BLaER1 (cell line): ENCODE data around the gene PCDHB7.
"Not testable (repeated sequence)": the region's sequence is repeated elsewhere in the genome, so short reads cannot be mapped to it uniquely, and the experiment has no call there.

Experiments
- H3K27ac ChIP-seq: shearing (Covaris generic); formaldehyde crosslinking; 2 replicates; pipeline ENCODE4 v1.8.1; 2022
- H3K27me3 ChIP-seq: shearing (Covaris generic); formaldehyde crosslinking; 2 replicates; pipeline ENCODE4 v1.8.1; 2022
- H3K36me3 ChIP-seq: shearing (Covaris generic); formaldehyde crosslinking; 2 replicates; pipeline ENCODE4 v1.8.1; 2022
- H3K4me1 ChIP-seq: shearing (Covaris generic); formaldehyde crosslinking; 2 replicates; pipeline ENCODE4 v1.8.1; 2022
- H3K4me2 ChIP-seq: shearing (Covaris generic); formaldehyde crosslinking; 2 replicates; pipeline ENCODE4 v1.8.1; 2022
- H3K4me3 ChIP-seq: shearing (Covaris generic); formaldehyde crosslinking; 2 replicates; pipeline ENCODE4 v1.8.1; 2022
- H3K9ac ChIP-seq: shearing (Covaris generic); formaldehyde crosslinking; 2 replicates; pipeline ENCODE4 v1.8.1; 2022
- H3K9me3 ChIP-seq: shearing (Covaris generic); formaldehyde crosslinking; 2 replicates; pipeline ENCODE4 v1.8.1; 2022
- H4K20me1 ChIP-seq: shearing (Covaris generic); formaldehyde crosslinking; 2 replicates; pipeline ENCODE4 v1.8.1; 2022
- Cebpa-rat ChIP-seq: shearing (Covaris generic); IDR thresholded peaks from 2 replicates; pipeline ENCODE4 v1.8.1; 2022

The PCDHB7 gene

DNA sequence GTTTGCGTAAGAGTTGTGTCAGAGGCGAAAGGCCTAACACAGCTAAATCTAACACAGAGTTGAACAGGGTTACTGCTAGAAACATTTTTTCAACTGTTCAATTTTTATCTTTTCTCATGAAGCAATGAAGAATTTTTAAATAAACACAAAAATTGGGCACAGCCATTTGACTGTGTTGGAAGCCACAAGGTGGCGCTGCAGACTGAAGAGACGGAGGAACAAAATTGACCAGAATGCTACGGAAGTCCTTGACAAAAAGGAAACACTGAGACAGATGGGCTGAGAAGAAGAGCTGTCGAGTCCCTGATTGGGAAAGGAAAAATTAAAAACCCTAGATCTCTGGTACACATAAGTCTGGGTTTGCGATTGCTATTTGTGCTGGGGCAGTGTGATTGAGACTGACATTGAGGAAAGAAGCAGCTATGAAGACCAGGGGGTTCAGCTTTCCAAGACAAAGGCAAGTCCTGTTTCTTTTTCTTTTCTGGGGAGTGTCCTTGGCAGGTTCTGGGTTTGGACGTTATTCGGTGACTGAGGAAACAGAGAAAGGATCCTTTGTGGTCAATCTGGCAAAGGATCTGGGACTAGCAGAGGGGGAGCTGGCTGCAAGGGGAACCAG is 14.6 kb downstream of the PCDHB7 start, which contains the start of gene PCDHB9:
PCDHB9 (plus strand) TSS at position 265 of the 616 bp plus-strand sequence; CDS start at position 423, 158 bp downstream.
- H3K27me3 ChIP-seq, result no peaks in the 10 kb centered on the region
- H3K4me3 ChIP-seq, result peak within 1 kb of the TSS; percentile 57
- no peaks in the 10 kb centered on the region for H4K20me1 ChIP-seq
- H3K4me1 ChIP-seq, result no peaks in the 10 kb centered on the region
- no peaks in the 10 kb centered on the region for H3K36me3 ChIP-seq
- peaks cover 55% of the 10 kb centered on the region for H3K9me3 ChIP-seq
- H3K27ac ChIP-seq, result no peak within 1 kb of the TSS
- TF ChIP-seq Cebpa-rat, result no peak
- no peak within 1 kb of the TSS for H3K4me2 ChIP-seq
- H3K9ac ChIP-seq, result no peak within 1 kb of the TSS

DNA sequence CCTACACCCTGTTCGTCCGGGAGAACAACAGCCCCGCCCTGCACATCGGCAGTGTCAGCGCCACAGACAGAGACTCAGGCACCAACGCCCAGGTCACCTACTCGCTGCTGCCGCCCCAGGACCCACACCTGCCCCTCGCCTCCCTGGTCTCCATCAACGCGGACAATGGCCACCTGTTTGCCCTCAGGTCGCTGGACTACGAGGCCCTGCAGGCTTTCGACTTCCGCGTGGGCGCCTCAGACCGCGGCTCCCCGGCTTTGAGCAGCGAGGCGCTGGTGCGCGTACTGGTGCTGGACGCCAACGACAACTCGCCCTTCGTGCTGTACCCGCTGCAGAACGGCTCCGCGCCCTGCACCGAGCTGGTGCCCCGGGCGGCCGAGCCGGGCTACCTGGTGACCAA is 16.2 kb downstream of the PCDHB7 start:
- not testable (repeated sequence) for H3K27ac ChIP-seq, H3K4me3 ChIP-seq, H3K27me3 ChIP-seq, H4K20me1 ChIP-seq, H3K4me2 ChIP-seq, H3K4me1 ChIP-seq, H3K9ac ChIP-seq, H3K36me3 ChIP-seq
- peaks cover 54% of the 10 kb centered on the region for H3K9me3 ChIP-seq

DNA sequence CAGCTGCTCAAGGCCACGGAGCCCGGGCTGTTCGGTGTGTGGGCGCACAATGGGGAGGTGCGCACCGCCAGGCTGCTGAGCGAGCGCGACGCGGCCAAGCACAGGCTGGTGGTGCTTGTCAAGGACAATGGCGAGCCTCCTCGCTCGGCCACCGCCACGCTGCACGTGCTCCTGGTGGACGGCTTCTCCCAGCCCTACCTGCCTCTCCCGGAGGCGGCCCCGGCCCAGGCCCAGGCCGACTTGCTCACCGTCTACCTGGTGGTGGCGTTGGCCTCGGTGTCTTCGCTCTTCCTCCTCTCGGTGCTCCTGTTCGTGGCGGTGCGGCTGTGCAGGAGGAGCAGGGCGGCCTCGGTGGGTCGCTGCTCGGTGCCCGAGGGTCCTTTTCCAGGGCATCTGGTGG is 16.7 kb downstream of the PCDHB7 start:
- not testable (repeated sequence) for H3K27me3 ChIP-seq, H3K27ac ChIP-seq

DNA sequence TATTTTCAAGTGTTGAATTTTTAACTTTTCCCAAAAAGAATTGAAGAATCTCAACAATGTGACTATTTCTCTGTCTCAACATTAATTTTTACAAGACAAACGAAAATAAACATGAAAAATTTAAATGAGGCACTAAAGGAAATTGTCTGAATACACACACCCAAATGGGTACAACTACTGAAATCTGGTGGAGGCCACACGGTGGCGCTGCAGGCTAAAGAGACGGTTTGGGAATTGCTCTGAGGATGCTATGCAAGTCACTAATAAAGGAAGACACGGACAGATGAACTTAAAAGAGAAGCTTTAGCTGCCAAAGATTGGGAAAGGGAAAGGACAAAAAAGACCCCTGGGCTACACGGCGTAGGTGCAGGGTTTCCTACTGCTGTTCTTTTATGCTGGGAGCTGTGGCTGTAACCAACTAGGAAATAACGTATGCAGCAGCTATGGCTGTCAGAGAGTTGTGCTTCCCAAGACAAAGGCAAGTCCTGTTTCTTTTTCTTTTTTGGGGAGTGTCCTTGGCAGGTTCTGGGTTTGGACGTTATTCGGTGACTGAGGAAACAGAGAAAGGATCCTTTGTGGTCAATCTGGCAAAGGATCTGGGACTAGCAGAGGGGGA is 19.8 kb downstream of the PCDHB7 start, which contains the start of gene PCDHB10:
PCDHB10 (plus strand) TSS at position 244 of the 616 bp plus-strand sequence; CDS start at position 444, 200 bp downstream.
- H3K4me1 ChIP-seq, result no peaks in the 10 kb centered on the region
- H3K27me3 ChIP-seq, result no peaks in the 10 kb centered on the region
- H3K4me2 ChIP-seq, result no peak within 1 kb of the TSS
- no peak within 1 kb of the TSS for H3K9ac ChIP-seq
- peaks cover 61% of the 10 kb centered on the region for H3K9me3 ChIP-seq
- H3K36me3 ChIP-seq, result no peaks in the 10 kb centered on the region
- H3K4me3 ChIP-seq, result no peak within 1 kb of the TSS
- TF ChIP-seq Cebpa-rat, result no peak
- no peak within 1 kb of the TSS for H3K27ac ChIP-seq
- H4K20me1 ChIP-seq, result no peaks in the 10 kb centered on the region

More for the DNA sequence above, 16.7 kb downstream of the PCDHB7 start:
- H4K20me1 ChIP-seq, H3K4me2 ChIP-seq, H3K9ac ChIP-seq, H3K36me3 ChIP-seq, H3K4me3 ChIP-seq, H3K4me1 ChIP-seq: not testable (repeated sequence)
- H3K9me3 ChIP-seq, result peaks cover 52% of the 10 kb centered on the region

DNA sequence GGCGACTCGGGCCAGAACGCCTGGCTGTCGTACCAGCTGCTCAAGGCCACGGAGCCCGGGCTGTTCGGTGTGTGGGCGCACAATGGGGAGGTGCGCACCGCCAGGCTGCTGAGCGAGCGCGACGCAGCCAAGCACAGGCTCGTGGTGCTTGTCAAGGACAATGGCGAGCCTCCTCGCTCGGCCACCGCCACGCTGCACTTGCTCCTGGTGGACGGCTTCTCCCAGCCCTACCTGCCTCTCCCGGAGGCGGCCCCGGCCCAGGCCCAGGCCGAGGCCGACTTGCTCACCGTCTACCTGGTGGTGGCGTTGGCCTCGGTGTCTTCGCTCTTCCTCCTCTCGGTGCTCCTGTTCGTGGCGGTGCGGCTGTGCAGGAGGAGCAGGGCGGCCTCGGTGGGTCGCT is 21.9 kb downstream of the PCDHB7 start:
- H4K20me1 ChIP-seq, H3K27me3 ChIP-seq, H3K9ac ChIP-seq, H3K27ac ChIP-seq, H3K36me3 ChIP-seq, H3K4me1 ChIP-seq, H3K4me2 ChIP-seq, H3K4me3 ChIP-seq: not testable (repeated sequence)
- H3K9me3 ChIP-seq, result peaks cover 57% of the 10 kb centered on the region

DNA sequence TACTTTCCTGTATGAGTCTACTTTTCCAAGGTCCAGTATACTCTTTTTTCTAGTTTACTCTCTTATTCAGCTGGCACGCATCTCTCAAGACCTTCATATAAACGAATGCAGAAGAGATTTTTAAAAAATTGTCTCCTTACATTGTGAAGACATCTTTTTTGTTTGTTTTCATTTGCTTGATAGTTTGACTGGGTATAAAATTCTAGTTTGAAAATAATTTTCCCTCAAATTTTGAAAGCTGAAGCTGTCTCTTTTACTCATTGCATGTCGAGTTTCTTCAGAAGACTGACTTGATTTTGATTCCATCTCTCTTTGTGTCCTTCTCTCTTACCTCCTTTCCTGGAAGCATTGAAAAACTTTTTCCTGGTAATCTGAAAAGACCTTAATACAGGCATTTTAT is 23.9 kb downstream of the PCDHB7 start:
- Histone ChIP-seq H3K36me3 (no peaks in the 10 kb centered on the region), H3K4me1 (no peaks in the 10 kb centered on the region), H3K27ac (no peak overlapping the region), H3K27me3 (no peaks in the 10 kb centered on the region), H4K20me1 (no peaks in the 10 kb centered on the region), H3K9ac (no peak overlapping the region), H3K4me2 (no peak overlapping the region), H3K4me3 (no peak overlapping the region), H3K9me3 (peaks cover 68% of the 10 kb centered on the region)
- TF ChIP-seq Cebpa-rat, result no peak

DNA sequence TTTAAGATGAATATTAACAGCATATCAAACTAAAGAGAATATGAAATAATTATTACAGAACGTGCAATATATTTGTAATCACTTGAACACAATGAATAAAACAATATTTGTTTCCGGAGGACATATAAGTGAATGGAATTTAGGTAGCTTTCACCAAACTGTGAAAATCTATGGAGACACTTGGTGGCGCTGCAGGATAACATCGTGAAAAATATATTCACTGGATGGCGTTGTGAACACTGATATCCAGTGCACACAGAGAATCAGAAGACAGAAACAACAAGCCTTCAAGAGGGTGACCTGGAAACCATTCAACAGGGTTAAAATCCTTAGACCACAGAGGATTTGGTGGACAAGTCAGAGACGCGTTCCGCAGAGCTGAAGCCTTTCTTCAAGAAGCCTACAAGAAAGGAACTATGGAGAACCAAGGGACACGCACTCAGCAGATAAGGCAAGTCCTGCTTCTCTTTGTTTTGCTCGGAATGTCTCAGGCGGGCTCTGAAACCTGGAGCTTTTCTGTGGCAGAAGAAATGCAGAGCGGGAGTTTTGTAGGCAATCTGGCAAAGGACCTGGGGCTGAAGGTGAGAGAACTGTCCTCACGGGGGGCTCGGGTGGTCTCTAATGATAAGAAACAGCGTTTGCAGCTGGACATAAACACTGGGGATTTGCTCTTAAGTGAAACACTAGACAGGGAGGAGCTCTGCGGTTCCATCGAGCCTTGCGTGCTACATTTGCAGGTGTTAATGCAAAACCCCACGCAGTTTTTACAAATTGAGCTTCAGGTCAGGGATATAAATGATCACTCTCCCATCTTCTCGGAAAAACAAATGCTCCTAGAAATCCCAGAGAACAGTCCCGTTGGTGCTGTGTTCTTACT is 27.2 kb downstream of the PCDHB7 start, which contains the start of gene PCDHB11:
PCDHB11 (plus strand) TSS at position 269 of the 877 bp plus-strand sequence; CDS start at position 417, 148 bp downstream.
- Histone ChIP-seq H4K20me1 (no peaks in the 10 kb centered on the region), H3K27me3 (no peaks in the 10 kb centered on the region), H3K4me2 (no peak within 1 kb of the TSS), H3K4me1 (no peaks in the 10 kb centered on the region), H3K9ac (no peak within 1 kb of the TSS), H3K36me3 (no peaks in the 10 kb centered on the region), H3K4me3 (no peak within 1 kb of the TSS), H3K27ac (no peak within 1 kb of the TSS), H3K9me3 (peaks cover 63% of the 10 kb centered on the region)
- TF ChIP-seq Cebpa-rat, result no peak

DNA sequence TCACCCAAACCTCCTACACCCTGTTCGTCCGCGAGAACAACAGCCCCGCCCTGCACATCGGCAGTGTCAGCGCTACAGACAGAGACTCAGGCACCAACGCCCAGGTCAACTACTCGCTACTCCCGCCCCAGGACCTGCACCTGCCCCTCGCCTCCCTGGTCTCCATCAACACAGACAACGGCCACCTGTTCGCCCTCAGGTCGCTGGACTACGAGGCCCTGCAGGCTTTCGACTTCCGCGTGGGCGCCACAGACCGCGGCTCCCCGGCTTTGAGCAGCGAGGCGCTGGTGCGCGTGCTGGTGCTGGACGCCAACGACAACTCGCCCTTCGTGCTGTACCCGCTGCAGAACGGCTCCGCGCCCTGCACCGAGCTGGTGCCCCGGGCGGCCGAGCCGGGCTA is 28.7 kb downstream of the PCDHB7 start:
- H3K9me3 ChIP-seq, result peaks cover 58% of the 10 kb centered on the region
- H3K27ac ChIP-seq, H3K27me3 ChIP-seq, H3K4me2 ChIP-seq, H3K36me3 ChIP-seq, H3K4me3 ChIP-seq, H3K9ac ChIP-seq, H3K4me1 ChIP-seq, H4K20me1 ChIP-seq: not testable (repeated sequence)

DNA sequence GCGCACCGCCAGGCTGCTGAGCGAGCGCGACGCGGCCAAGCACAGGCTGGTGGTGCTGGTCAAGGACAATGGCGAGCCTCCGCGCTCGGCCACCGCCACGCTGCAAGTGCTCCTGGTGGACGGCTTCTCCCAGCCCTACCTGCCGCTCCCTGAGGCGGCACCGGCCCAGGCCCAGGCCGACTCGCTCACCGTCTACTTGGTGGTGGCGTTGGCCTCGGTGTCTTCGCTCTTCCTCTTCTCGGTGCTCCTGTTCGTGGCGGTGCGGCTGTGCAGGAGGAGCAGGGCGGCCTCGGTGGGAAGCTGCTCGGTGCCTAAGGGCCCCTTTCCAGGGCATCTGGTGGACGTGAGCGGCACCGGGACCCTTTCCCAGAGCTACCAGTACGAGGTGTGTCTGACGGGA is 29.2 kb downstream of the PCDHB7 start:
- not testable (repeated sequence) for H3K4me3 ChIP-seq

DNA sequence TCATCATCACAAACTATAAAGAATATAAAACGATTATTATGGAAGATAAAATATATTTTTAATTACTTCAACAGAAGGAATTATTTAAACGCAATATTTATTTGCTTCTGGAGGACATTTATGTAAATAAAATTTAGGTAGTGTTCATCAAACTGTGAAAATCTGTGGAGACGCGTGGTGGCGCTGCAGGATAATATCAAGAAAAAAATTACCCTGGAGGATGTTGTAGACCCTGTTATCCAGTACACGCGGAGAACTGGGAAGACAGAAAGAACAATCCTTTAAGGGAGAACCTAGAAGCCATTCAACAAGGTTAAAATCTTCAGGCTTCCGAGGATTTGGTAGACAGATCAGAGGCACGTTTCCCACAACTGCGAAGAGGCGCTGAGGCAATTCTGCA is 36.0 kb downstream of the PCDHB7 start, which contains the start of gene PCDHB12:
PCDHB12 (plus strand) TSS at position 242 of the 400 bp plus-strand sequence. CDS start 189 bp downstream, outside the sequence.
- Histone ChIP-seq H3K4me1 (no peaks in the 10 kb centered on the region), H3K27me3 (no peaks in the 10 kb centered on the region), H3K36me3 (no peaks in the 10 kb centered on the region), H3K27ac (no peak within 1 kb of the TSS), H3K9me3 (peaks cover 26% of the 10 kb centered on the region), H4K20me1 (no peaks in the 10 kb centered on the region), H3K9ac (no peak within 1 kb of the TSS), H3K4me2 (no peak within 1 kb of the TSS), H3K4me3 (no peak within 1 kb of the TSS)
- no peak for TF ChIP-seq Cebpa-rat

More for the DNA sequence above, 29.2 kb downstream of the PCDHB7 start:
- H3K4me2 ChIP-seq, H3K27ac ChIP-seq, H3K36me3 ChIP-seq, H3K9ac ChIP-seq, H3K4me1 ChIP-seq, H4K20me1 ChIP-seq, H3K27me3 ChIP-seq: not testable (repeated sequence)
- H3K9me3 ChIP-seq, result peaks cover 53% of the 10 kb centered on the region

DNA sequence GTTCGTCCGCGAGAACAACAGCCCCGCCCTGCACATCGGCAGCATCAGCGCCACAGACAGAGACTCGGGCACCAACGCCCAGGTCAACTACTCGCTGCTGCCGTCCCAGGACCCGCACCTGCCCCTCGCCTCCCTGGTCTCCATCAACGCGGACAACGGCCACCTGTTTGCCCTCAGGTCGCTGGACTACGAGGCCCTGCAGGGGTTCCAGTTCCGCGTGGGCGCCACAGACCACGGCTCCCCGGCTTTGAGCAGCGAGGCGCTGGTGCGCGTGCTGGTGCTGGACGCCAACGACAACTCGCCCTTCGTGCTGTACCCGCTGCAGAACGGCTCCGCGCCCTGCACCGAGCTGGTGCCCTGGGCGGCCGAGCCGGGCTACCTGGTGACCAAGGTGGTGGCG is 37.8 kb downstream of the PCDHB7 start:
- not testable (repeated sequence) for H3K4me3 ChIP-seq, H3K9ac ChIP-seq, H3K4me1 ChIP-seq, H4K20me1 ChIP-seq, H3K27ac ChIP-seq, H3K4me2 ChIP-seq, H3K36me3 ChIP-seq, H3K27me3 ChIP-seq
- H3K9me3 ChIP-seq, result peaks cover 35% of the 10 kb centered on the region

DNA sequence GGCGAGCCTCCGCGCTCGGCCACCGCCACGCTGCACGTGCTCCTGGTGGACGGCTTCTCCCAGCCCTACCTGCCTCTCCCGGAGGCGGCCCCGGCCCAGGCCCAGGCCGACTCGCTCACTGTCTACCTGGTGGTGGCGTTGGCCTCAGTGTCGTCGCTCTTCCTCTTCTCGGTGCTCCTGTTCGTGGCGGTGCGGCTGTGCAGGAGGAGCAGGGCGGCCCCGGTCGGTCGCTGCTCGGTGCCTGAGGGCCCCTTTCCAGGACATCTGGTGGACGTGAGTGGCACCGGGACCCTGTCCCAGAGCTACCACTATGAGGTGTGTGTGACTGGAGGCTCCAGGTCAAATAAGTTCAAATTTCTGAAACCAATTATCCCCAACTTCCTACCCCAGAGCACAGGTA is 38.4 kb downstream of the PCDHB7 start:
- not testable (repeated sequence) for H4K20me1 ChIP-seq, H3K4me3 ChIP-seq, H3K9ac ChIP-seq, H3K36me3 ChIP-seq, H3K27me3 ChIP-seq, H3K4me2 ChIP-seq, H3K4me1 ChIP-seq, H3K27ac ChIP-seq
- peaks cover 39% of the 10 kb centered on the region for H3K9me3 ChIP-seq

DNA sequence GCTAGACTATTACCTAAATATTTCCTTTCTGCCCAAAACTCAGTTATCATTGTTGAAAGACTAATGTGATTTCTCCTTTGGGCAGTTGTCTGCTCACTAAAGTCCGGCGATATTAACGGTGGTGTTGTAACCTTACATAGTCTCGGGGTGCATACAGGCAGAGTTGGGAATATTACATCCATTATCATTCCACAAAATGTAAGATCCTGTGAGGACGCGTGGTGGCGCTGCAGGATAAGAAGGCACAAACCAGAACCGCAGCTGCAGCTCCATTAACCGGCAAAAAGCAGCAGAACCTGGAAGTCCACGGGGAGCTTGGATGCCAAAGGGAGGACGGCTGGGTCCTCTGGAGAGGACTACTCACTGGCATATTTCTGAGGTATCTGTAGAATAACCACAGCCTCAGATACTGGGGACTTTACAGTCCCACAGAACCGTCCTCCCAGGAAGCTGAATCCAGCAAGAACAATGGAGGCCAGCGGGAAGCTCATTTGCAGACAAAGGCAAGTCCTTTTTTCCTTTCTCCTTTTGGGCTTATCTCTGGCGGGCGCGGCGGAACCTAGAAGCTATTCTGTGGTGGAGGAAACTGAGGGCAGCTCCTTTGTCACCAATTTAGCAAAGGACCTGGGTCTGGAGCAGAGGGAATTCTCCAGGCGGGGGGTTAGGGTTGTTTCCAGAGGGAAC is 41.4 kb downstream of the PCDHB7 start, which contains the start of gene PCDHB13:
PCDHB13 (plus strand) TSS at position 264 of the 684 bp plus-strand sequence; CDS start at position 469, 205 bp downstream.
- not testable (repeated sequence) for H3K36me3 ChIP-seq, H3K27ac ChIP-seq, H3K4me2 ChIP-seq, H3K4me1 ChIP-seq, H3K9ac ChIP-seq, H3K4me3 ChIP-seq, H3K27me3 ChIP-seq, H4K20me1 ChIP-seq
- H3K9me3 ChIP-seq, result peaks cover 46% of the 10 kb centered on the region
